ENCODE results near the gene AFG1L.

Gene AFG1L

DNA sequence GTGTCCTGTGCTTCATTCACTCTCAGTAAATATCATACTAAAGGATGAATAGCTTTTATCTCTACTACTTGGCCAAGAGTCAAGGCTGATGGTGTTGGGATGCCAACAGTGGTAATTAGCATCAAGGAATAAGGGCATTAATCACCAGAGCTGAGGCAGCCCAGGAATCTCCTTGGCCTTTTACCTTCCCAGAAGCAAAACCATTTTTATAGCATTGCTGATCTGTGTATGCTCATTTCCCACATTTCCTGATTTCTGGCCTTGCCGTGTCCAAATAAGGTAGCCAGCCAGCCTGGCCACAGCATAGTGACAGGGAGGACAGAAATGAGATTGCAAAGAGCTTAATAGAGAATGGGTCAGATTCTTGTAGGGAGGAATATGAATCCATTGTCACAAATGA lies 189.2 kb downstream of the AFG1L start:
- DNase-seq (ENCODE audit: low read depth) = no peak
- H3K4me3 ChIP-seq (ENCODE audit: low read depth, low read length) = no peak overlapping the region
- TF ChIP-seq, protein P1, sequence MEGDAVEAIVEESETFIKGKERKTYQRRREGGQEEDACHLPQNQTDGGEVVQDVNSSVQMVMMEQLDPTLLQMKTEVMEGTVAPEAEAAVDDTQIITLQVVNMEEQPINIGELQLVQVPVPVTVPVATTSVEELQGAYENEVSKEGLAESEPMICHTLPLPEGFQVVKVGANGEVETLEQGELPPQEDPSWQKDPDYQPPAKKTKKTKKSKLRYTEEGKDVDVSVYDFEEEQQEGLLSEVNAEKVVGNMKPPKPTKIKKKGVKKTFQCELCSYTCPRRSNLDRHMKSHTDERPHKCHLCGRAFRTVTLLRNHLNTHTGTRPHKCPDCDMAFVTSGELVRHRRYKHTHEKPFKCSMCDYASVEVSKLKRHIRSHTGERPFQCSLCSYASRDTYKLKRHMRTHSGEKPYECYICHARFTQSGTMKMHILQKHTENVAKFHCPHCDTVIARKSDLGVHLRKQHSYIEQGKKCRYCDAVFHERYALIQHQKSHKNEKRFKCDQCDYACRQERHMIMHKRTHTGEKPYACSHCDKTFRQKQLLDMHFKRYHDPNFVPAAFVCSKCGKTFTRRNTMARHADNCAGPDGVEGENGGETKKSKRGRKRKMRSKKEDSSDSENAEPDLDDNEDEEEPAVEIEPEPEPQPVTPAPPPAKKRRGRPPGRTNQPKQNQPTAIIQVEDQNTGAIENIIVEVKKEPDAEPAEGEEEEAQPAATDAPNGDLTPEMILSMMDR (IDR thresholded peaks at IDR 0.05; ENCODE audit: control insufficient read depth, extremely low read depth, insufficient read depth) = no peak

DNA sequence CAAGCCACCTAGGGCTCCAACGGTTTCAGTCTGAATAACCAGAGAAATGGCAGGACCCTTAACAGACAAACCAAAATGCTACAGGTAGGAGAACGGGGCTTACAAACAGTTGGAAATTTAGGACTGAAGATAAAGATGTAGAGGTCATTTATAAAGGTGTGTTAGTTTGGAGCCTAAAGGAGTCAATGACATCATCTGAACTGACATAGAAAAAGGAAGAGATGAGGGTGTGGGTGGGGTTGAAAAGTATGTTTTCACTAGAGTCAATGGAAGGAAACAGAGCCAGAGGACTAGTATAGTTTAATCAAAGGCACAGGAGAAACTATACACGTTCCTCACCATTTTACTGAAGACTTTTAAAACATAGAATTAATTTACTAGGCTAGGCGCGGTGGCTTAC lies 194.8 kb downstream of the AFG1L start:
- no peak overlapping the region for H3K4me3 ChIP-seq (ENCODE audit: low read depth, low read length)
- TF ChIP-seq, protein P1 (IDR thresholded peaks at IDR 0.05; ENCODE audit: control insufficient read depth, extremely low read depth, insufficient read depth) = no peak
- DNase-seq (ENCODE audit: low read depth) = no peak

DNA sequence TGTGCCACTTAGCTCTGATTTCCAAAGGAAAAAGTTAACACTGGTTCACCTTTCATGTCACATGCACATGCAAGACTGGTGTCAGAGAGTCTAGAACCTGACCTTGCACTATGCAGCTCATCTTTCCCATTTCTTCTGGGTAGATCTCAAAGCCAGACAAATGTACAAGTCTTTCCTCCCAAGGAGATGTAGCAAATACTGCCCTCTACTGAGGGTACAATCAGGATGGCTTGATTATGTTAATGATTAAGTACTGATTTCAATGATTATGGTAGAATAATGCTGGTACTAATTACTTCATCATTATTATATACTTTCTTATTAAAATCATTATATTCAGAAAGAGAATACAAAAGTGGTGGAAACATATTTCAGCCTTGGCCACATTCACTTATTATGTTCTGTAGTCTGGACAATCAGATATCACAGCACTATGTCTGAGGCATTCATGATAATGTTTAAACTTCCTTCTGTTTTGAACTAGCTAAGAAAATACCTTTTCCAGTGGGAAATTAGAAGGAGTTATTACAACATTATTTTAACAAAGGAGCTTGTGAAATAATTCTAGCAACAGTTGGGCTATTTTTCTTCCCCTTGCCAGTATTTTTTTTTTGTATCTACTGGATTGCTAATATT lies 197.4 kb downstream of the AFG1L start:
- no peak overlapping the region for H3K4me3 ChIP-seq (ENCODE audit: low read depth, low read length)
- TF ChIP-seq, protein P1 (IDR thresholded peaks at IDR 0.05; ENCODE audit: control insufficient read depth, extremely low read depth, insufficient read depth) = peak; percentile 84
- DNase-seq (ENCODE audit: low read depth) = peak; percentile 39

DNA sequence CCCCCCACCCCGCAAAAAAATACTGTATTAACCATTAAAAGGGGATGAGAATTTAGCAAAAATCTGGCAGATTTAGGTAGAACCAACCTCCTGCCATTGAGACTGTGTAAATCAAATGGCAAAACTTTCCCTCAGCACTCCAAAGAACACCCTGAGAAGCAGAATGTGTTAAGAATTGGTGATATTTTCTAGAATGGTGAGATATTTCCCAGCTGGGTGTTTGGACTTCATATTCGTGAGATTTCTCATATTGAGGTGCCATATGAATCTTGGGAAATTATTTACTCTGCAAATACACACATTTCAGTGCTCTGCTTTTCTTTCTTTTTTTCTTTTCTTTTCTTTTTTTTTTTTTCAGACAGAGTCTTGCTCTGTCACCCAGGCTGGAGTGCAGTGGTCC lies 199.6 kb downstream of the AFG1L start:
- no peak for DNase-seq (ENCODE audit: low read depth)
- TF ChIP-seq, protein P1 (IDR thresholded peaks at IDR 0.05; ENCODE audit: control insufficient read depth, extremely low read depth, insufficient read depth) = no peak
- H3K4me3 ChIP-seq (ENCODE audit: low read depth, low read length) = no peak overlapping the region

DNA sequence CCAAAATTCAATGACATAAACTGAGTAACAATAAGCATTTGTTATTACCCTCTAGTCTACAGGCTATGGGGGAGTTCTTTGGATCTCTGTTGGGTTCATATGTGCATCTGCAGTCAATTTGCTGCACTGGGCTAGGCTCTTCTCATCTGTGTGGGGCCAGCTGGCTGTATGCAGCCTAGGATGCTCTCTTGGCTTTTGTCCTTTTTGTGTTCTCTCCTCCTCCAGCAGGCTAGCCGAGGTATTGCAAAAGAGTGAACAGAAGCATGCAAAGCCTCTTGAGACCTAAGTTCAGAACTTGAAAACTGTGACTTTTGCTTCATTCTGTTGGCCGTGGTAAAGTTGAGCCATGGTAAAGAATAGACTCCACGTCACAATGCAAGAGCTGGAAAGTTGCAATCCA lies 203.0 kb downstream of the AFG1L start:
- TF ChIP-seq, protein P1 (IDR thresholded peaks at IDR 0.05; ENCODE audit: control insufficient read depth, extremely low read depth, insufficient read depth) = peak; percentile 32
- no peak for DNase-seq (ENCODE audit: low read depth)
- no peak overlapping the region for H3K4me3 ChIP-seq (ENCODE audit: low read depth, low read length)

DNA sequence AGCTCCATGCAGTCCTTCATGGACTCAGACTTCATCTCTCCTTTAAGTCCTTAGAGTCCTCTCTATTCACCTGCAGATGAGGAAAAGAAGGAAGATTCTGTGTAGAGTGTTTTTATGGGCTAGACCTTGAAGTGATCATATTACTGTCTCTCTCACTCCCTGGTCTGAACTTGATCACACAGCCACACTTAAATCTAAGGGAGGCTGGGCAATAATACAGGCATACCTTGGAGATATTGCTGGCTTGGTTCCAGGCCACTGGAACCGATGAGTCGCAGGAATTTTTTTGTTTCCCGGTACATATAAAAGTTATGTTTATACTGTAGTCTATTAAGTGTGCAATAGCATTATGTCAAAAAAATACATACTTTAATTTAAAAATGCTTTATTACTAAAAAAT lies 206.7 kb downstream of the AFG1L start:
- no peak for DNase-seq (ENCODE audit: low read depth)
- no peak overlapping the region for H3K4me3 ChIP-seq (ENCODE audit: low read depth, low read length)
- TF ChIP-seq, protein P1 (IDR thresholded peaks at IDR 0.05; ENCODE audit: control insufficient read depth, extremely low read depth, insufficient read depth) = no peak

DNA sequence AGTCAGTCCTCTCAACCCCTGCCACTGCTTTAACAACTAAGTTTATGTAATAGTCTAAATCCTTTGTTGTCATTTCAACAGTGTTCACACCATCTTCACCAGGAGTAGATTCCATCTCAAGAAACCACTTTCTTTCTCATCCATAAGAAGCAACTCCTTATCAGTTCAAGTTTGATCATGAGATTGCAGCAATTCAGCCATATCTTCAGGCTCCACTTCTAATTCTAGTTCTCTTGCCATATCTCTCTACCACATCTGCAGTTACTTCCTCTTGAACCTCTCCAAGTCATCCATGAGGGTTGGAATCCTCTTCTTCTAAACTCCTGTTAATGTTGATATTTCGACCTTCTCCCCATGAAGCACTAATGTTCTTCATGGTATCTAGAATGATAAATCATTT lies 208.0 kb downstream of the AFG1L start:
- H3K4me3 ChIP-seq (ENCODE audit: low read depth, low read length) = no peak overlapping the region
- TF ChIP-seq, protein P1 (IDR thresholded peaks at IDR 0.05; ENCODE audit: control insufficient read depth, extremely low read depth, insufficient read depth) = no peak
- DNase-seq (ENCODE audit: low read depth) = no peak

All from LNCaP clone FGC (cell line).